HUES48 (cell line): ENCODE data around the gene CES2.

Experiments
- H3K27ac ChIP-seq: one replicate; pipeline ENCODE4 v1.7.0; 2013; ENCODE audit warnings: low read depth, low read length, inconsistent platforms
- H3K27me3 ChIP-seq: 2 replicates; pipeline ENCODE4 v1.6.1; 2013; ENCODE audit warnings: mild to moderate bottlenecking, low read length; ENCODE audit not compliant: control insufficient read depth, insufficient read depth
- H3K36me3 ChIP-seq: 2 replicates; pipeline ENCODE4 v1.6.1; 2013; ENCODE audit warnings: low read length; ENCODE audit not compliant: control insufficient read depth, insufficient read depth
- H3K4me1 ChIP-seq: 2 replicates; pipeline ENCODE4 v1.6.1; 2013; ENCODE audit warnings: mild to moderate bottlenecking, low read length; ENCODE audit not compliant: control insufficient read depth, insufficient read depth
- H3K4me3 ChIP-seq: 2 replicates; pipeline ENCODE4 v1.5.1; 2013; ENCODE audit warnings: mild to moderate bottlenecking, low read depth, low read length
- H3K9ac ChIP-seq: 2 replicates; pipeline ENCODE4 v1.6.1; 2013; ENCODE audit warnings: mild to moderate bottlenecking, low read depth, low read length, moderate library complexity
- H3K9me3 ChIP-seq: 2 replicates; pipeline ENCODE4 v1.6.1; 2013; ENCODE audit warnings: low read length; ENCODE audit not compliant: control insufficient read depth, insufficient read depth

CES2 gene

DNA sequence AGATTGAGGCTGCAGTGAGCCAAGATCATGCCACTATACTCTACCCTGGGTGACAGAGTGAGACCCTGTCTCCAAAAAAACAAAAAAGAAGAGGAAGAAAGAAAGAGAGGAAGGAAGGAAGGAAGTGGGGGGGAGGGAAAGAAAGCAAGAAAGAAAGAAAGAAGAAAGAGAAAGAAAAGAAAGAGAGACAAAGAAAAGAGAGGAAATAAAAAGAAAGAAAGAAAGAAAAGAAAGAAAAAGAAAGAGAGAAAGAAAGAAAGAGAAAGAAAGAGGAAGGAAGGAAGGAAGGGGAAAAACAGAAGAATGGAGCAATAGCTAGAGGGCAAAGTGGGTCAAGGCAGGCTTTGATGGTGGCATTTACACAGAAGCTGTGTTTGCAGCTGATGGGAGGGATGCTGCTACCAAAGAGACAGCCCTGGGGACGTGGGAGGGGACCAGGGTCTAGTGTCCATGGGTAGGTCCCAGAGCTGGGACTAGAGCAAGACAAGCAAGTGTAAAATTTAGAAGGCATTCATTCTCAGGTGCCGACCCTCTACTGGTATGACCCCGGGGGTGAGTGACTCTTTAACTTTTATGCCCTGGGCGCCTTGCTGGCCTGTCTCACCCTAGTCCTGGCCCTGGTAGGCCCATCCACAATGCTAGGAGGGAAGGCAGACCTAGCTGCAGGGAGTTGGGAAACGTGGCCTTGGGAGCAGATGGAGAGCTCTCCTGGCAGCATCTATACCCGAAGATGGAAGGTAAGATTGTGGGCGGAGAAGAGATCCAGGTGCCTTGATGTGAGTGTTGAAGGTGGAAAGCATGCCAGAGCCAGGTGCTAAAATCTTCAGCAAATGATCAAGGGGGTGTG lies 23.8 kb downstream of the CES2 start:
- Histone ChIP-seq H3K27me3 (no peaks in the 10 kb centered on the region), H3K4me1 (peaks cover 2% of the 10 kb centered on the region; the same call in 1 of the 2 replicates), H3K9ac (no peak overlapping the region), H3K4me3 (no peak overlapping the region), H3K36me3 (no peaks in the 10 kb centered on the region), H3K27ac (no peak overlapping the region), H3K9me3 (no peaks in the 10 kb centered on the region)

DNA sequence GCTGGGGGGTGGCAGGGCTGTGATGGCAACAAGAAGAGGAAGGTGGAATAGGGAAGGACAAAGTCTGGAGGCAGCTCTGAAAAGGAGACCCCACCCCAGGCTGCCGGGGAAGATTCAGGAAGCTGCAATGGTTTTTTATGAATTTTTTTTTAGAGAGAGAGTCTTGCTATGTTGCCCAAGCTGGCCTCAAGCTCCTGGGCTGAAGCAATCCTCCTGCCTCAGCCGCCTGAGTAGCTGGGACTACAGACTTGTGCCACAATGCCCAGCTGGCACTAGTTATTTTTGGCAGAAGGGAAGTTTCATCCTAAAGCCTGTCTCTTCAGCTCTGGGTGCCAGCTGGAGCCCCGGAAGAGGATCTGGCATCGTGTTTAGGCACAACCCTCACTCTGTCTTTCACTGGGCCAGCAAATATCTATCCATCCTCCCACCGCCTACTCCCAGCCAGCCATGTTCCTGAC lies 24.4 kb downstream of the CES2 start:
- no peak overlapping the region for H3K4me3 ChIP-seq
- no peak overlapping the region for H3K9ac ChIP-seq
- no peak overlapping the region for H3K27ac ChIP-seq

DNA sequence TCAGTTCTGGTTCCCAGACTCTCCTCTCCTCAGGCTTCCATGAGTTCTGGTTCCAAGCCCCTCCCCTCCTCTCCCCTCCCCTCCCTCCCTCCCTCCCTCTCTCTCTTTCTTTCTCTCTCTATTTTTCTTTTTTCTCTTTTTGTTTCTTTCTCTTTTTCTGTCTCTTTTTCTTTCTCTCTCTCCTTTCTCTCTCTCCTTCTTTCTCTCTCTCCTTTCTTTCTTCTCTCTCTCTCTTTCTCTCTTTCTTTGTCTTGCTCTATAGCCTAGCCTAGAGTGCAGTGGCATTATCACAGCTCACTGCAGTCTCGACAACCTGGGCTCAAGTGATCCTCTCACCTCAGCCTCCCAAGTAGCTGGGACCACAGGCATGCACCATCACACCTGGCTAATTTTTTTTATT lies 25.0 kb downstream of the CES2 start:
- H3K9ac ChIP-seq = no peak overlapping the region
- no peak overlapping the region for H3K4me3 ChIP-seq
- H3K4me1 ChIP-seq = peaks cover 2% of the 10 kb centered on the region; the same call in 1 of the 2 replicates
- no peaks in the 10 kb centered on the region for H3K36me3 ChIP-seq
- no peak overlapping the region for H3K27ac ChIP-seq
- H3K9me3 ChIP-seq = no peaks in the 10 kb centered on the region
- no peaks in the 10 kb centered on the region for H3K27me3 ChIP-seq

More for the DNA sequence above, 24.4 kb downstream of the CES2 start:
- no peaks in the 10 kb centered on the region for H3K36me3 ChIP-seq
- peaks cover 2% of the 10 kb centered on the region; the same call in 1 of the 2 replicates for H3K4me1 ChIP-seq
- H3K27me3 ChIP-seq = no peaks in the 10 kb centered on the region
- H3K9me3 ChIP-seq = no peaks in the 10 kb centered on the region

DNA sequence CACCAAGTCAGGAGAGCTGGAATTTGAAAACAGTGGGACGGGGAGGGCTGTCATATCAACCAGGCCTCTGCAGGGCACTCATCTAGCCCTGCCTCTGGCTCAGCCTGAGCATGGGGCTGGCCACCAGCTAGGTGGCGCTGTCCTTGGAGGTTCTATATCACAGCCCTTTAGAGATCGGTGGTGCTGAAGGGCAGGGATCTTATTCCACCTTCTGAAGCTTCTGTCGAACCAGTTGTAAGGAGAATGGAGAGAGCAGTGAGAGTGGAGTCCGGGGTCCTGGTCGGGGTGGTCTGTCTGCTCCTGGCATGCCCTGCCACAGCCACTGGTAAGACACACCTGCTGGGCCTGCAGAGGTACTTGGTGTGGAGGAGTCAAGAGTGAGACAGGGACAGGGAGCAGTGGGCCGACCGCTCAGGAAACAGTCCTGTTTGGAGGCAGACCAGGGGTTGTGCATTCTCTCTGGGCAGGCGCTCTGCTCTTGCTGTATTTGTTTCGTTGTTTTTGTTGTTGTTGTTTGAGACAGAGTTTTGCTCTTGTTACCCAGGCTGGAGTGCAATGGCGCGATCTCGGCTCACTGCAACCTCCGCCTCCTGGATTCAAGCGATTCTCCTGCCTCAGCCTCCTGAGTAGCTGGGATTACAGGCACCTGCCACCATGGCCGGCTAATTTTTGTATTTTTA lies 25.9 kb downstream of the CES2 start, which contains the start of gene CES3:
CES3 (plus strand) TSS at position 202 of the 680 bp plus-strand sequence; CDS start at position 244, 42 bp downstream.
- Histone ChIP-seq H3K4me3 (peak within 1 kb of the TSS; percentile 57; the same call in 1 of the 2 replicates), H3K27me3 (no peaks in the 10 kb centered on the region), H3K27ac (no peak within 1 kb of the TSS), H3K9me3 (no peaks in the 10 kb centered on the region), H3K36me3 (no peaks in the 10 kb centered on the region), H3K4me1 (peaks cover 2% of the 10 kb centered on the region; the same call in 1 of the 2 replicates), H3K9ac (peak within 1 kb of the TSS; percentile 22; the same call in 1 of the 2 replicates)

DNA sequence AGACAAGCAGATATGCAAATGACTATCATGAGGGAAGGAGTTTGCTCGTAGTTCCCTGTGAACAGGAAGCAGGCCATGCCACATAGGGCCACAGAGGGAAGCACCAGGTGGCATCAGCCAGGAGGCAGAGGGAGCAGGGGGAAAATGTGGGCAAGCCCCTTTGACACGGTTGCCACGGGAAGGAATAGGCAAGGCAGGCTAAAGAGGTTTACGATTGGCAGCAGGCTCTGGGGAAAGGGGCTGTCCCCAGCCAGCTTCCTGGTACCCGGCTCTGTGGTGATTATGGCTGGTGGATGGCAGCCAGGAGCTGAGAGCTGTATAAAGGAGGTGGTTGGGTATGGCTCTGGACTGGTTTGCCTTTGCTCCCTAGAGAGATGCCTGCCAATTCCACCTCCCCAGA lies 26.6 kb downstream of the CES2 start:
- Histone ChIP-seq H3K27me3 (no peaks in the 10 kb centered on the region), H3K9me3 (no peaks in the 10 kb centered on the region), H3K4me3 (no peak overlapping the region), H3K27ac (no peak overlapping the region), H3K9ac (no peak overlapping the region), H3K36me3 (no peaks in the 10 kb centered on the region), H3K4me1 (peaks cover 2% of the 10 kb centered on the region; the same call in 1 of the 2 replicates)

DNA sequence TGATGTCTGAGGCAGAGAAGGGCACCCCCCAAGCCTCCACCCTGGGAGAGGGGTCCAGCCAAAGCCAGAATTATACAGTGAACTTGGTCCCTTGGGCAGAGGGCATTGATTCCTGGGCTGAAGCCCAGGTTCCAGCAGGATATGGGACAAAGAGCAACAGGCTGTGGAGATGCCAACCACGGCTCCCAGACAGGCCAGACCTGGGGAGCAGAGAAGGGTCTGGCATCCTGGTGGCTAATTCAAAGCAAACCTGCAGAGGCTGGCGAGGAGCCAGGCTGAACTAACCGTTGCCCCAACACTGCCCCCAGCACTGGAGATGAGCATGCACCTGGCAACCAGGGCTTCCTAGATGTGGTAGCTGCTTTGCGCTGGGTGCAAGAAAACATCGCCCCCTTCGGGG lies 28.7 kb downstream of the CES2 start:
- no peaks in the 10 kb centered on the region for H3K9me3 ChIP-seq
- H3K36me3 ChIP-seq = no peaks in the 10 kb centered on the region
- no peak overlapping the region for H3K9ac ChIP-seq
- H3K4me1 ChIP-seq = peaks cover 2% of the 10 kb centered on the region; the same call in 1 of the 2 replicates
- no peaks in the 10 kb centered on the region for H3K27me3 ChIP-seq
- H3K27ac ChIP-seq = no peak overlapping the region
- H3K4me3 ChIP-seq = no peak overlapping the region

DNA sequence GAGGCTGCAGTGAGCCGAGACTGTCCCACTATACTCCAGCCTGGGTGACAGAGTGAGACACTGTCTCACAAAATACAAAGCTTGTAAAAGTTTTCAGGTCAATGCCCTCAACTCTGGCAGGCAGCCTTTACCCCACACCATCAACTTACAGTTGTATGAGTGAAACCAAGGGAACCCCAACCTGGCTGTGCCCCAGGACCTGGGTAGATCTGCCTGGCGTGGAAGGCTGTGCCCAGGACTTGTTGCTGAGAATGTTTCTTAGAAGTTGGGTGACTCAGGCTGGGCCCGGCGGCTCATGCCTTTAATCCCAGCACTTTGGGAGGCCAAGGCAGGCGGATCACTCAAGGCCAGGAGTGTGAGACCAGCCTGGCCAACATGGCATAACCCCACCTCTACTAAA lies 33.5 kb downstream of the CES2 start:
- Histone ChIP-seq H3K27ac (no peak overlapping the region), H3K4me3 (no peak overlapping the region), H3K9ac (no peak overlapping the region), H3K4me1 (no peaks in the 10 kb centered on the region), H3K36me3 (no peaks in the 10 kb centered on the region), H3K9me3 (no peaks in the 10 kb centered on the region), H3K27me3 (no peaks in the 10 kb centered on the region)

DNA sequence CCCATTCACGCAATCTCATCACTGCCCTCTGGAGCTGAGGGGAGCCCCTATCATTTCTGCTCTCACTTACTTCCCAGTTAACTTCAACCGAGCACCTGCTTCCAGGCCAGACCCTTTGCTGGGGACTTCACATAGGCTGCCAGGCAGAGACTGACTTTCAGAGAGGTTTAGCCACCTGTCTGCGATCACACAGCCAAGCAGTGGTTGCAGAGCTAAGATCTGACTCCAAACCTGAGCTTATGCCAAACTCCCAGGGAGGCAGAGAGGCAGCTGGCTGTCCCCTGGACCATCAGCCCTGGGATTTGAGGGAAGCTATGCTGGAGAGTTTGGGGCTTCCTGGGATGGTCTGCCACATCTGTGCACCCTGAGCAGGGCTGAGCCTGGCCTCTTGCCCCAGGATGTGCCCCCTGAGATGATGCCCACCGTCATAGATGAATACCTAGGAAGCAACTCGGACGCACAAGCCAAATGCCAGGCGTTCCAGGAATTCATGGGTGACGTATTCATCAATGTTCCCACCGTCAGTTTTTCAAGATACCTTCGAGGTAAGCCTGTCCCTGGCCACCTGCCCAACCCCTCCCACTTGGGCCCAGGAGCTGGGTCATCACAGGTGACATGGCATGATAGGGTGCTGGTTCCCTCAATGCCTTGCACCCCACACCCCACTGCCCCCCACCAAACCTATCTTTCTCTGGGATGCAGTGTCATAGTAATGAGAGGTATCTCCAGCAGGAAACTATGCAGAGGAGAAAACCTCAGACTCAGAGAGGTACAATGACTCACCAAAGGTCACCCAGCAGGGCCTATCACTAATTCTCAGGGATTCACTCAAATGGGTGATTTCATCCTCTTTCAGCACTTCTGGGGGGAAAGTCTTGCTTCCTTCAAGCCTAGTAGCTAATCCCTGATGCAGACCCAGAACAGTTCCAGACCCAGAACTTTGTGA lies 35.7 kb downstream of the CES2 start:
- no peaks in the 10 kb centered on the region for H3K4me1 ChIP-seq
- H3K36me3 ChIP-seq = no peaks in the 10 kb centered on the region
- H3K27me3 ChIP-seq = no peaks in the 10 kb centered on the region
- no peaks in the 10 kb centered on the region for H3K9me3 ChIP-seq
- H3K4me3 ChIP-seq = no peak overlapping the region
- no peak overlapping the region for H3K27ac ChIP-seq
- H3K9ac ChIP-seq = no peak overlapping the region

DNA sequence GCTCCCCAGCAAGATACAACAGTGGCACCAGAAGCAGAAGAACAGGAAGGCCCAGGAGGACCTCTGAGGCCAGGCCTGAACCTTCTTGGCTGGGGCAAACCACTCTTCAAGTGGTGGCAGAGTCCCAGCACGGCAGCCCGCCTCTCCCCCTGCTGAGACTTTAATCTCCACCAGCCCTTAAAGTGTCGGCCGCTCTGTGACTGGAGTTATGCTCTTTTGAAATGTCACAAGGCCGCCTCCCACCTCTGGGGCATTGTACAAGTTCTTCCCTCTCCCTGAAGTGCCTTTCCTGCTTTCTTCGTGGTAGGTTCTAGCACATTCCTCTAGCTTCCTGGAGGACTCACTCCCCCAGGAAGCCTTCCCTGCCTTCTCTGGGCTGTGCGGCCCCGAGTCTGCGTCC lies 37.7 kb downstream of the CES2 start:
- no peak overlapping the region for H3K9ac ChIP-seq
- no peaks in the 10 kb centered on the region for H3K27me3 ChIP-seq
- H3K27ac ChIP-seq = no peak overlapping the region
- H3K9me3 ChIP-seq = no peaks in the 10 kb centered on the region
- no peak overlapping the region for H3K4me3 ChIP-seq
- no peaks in the 10 kb centered on the region for H3K36me3 ChIP-seq
- no peaks in the 10 kb centered on the region for H3K4me1 ChIP-seq

DNA sequence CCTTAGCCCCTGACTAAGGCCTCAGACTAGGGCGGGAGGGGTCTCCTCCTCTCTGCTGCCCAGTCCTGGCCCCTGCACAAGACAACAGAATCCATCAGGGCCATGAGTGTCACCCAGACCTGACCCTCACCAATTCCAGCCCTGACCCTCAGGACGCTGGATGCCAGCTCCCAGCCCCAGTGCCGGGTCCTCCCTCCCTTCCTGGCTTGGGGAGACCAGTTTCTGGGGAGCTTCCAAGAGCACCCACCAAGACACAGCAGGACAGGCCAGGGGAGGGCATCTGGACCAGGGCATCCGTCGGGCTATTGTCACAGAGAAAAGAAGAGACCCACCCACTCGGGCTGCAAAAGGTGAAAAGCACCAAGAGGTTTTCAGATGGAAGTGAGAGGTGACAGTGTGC lies 38.4 kb downstream of the CES2 start:
- H3K4me1 ChIP-seq = no peaks in the 10 kb centered on the region
- H3K36me3 ChIP-seq = no peaks in the 10 kb centered on the region
- H3K27me3 ChIP-seq = no peaks in the 10 kb centered on the region
- H3K27ac ChIP-seq = no peak overlapping the region
- H3K9ac ChIP-seq = no peak overlapping the region
- no peak overlapping the region for H3K4me3 ChIP-seq
- no peaks in the 10 kb centered on the region for H3K9me3 ChIP-seq
